KMS-11 (cell line): Measurements from ENCODE around the gene UBE2M.

Source experiments
- H2AFZ ChIP-seq: fragments of 200-600 bp; sonication (generic); 2 replicates; pipeline ENCODE4 v1.6.1; 2016; ENCODE audit warnings: antibody characterized with exemption, mixed run types, low read depth
- H3K27ac ChIP-seq: fragments of 200-600 bp; sonication (generic); 2 replicates; pipeline ENCODE4 v1.6.1; 2016; ENCODE audit warnings: mild to moderate bottlenecking, mixed run types
- H3K27me3 ChIP-seq: fragments of 200-600 bp; sonication (generic); 2 replicates; pipeline ENCODE4 v1.6.1; 2017; ENCODE audit warnings: mild to moderate bottlenecking, low read depth, mixed run types, moderate library complexity; ENCODE audit not compliant: insufficient read depth
- H3K36me3 ChIP-seq: fragments of 200-600 bp; sonication (generic); 2 replicates; pipeline ENCODE4 v1.6.1; 2017; ENCODE audit warnings: mild to moderate bottlenecking, mixed run types; ENCODE audit not compliant: insufficient read depth
- H3K4me1 ChIP-seq: fragments of 200-600 bp; sonication (generic); 2 replicates; pipeline ENCODE4 v1.6.1; 2016; ENCODE audit warnings: mild to moderate bottlenecking, low read depth, mixed run types; ENCODE audit not compliant: poor library complexity, severe bottlenecking
- H3K4me2 ChIP-seq: fragments of 200-600 bp; sonication (generic); 2 replicates; pipeline ENCODE4 v1.7.0; 2016; ENCODE audit warnings: mild to moderate bottlenecking, mixed run types
- H3K4me3 ChIP-seq: fragments of 200-600 bp; sonication (generic); IDR thresholded peaks from 2 replicates; pipeline ENCODE4 v1.6.1; 2017; ENCODE audit warnings: low read depth, low read length, mixed read lengths; ENCODE audit not compliant: insufficient read depth
- H3K79me2 ChIP-seq: fragments of 200-600 bp; sonication (generic); 2 replicates; pipeline ENCODE4 v1.6.1; 2016; ENCODE audit warnings: low read depth, mixed run types; ENCODE audit not compliant: insufficient read depth
- H3K9ac ChIP-seq: fragments of 200-600 bp; sonication (generic); 2 replicates; pipeline ENCODE4 v1.6.1; 2016; ENCODE audit warnings: mild to moderate bottlenecking, mixed run types
- H4K20me1 ChIP-seq: fragments of 200-600 bp; sonication (generic); 2 replicates; pipeline ENCODE4 v1.6.1; 2016; ENCODE audit warnings: mild to moderate bottlenecking, mixed run types; ENCODE audit not compliant: insufficient read depth
- TF ChIP-seq, protein P1 (sequence below): fragments of 200-600 bp; sonication (generic); conservative IDR thresholded peaks from 2 replicates; pipeline ENCODE4 v1.6.1; 2017; ENCODE audit warnings: low read depth, mild to moderate bottlenecking, antibody characterized with exemption, low read length, moderate library complexity, mixed read lengths

UBE2M gene

DNA sequence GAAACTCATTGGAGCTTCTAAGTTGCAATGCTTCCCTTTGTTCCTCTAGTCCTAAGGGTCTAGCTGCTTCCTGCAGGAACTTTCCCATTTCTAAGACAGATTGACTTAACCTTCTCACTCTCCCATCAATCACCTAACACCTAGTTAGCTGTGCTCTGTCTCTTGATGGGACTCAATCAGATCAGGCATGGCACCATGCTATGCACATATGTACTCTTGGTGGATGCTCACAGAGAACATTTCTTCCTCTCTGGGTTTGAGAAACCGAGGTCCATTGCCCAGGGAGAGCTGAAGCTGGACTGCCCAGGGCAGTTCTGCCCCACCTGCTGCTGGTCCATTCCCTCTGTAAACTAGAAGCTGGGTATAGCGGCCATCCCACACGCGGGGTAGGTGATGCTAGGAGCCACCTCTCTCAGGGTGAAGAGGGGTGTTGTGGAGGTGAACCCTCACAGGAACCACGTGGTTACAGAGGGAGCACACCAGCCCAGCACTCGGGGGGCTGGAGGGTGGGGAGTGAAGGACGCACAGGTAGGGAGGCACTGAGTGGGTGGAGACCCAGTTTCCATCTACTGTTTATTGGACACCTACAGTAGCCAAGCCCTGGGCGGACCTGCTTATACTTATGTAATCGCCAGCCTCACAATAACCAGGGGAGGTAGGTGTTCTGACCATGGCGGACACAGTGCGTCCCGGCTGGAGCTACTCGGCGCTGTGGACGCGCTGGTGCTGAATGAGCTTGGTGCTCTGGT lies 3.1 kb upstream of the UBE2M start:
- Histone ChIP-seq H3K79me2 (peaks cover 15% of the 10 kb centered on the region), H3K4me3 (no peak overlapping the region)

GRCh38 chr19:58560921-58561320 lies 2.5 kb upstream of the UBE2M start:
- Histone ChIP-seq H3K4me1 (peaks cover 24% of the 10 kb centered on the region), H4K20me1 (no peaks in the 10 kb centered on the region), H3K4me3 (no peak overlapping the region), H3K36me3 (no peaks in the 10 kb centered on the region), H3K79me2 (peaks cover 22% of the 10 kb centered on the region), H3K27me3 (no peaks in the 10 kb centered on the region), H2AFZ (no peak overlapping the region), H3K4me2 (no peak overlapping the region), H3K9ac (no peak overlapping the region), H3K27ac (no peak overlapping the region)
- TF ChIP-seq, protein P1, sequence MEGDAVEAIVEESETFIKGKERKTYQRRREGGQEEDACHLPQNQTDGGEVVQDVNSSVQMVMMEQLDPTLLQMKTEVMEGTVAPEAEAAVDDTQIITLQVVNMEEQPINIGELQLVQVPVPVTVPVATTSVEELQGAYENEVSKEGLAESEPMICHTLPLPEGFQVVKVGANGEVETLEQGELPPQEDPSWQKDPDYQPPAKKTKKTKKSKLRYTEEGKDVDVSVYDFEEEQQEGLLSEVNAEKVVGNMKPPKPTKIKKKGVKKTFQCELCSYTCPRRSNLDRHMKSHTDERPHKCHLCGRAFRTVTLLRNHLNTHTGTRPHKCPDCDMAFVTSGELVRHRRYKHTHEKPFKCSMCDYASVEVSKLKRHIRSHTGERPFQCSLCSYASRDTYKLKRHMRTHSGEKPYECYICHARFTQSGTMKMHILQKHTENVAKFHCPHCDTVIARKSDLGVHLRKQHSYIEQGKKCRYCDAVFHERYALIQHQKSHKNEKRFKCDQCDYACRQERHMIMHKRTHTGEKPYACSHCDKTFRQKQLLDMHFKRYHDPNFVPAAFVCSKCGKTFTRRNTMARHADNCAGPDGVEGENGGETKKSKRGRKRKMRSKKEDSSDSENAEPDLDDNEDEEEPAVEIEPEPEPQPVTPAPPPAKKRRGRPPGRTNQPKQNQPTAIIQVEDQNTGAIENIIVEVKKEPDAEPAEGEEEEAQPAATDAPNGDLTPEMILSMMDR = no peak

More for the DNA sequence above, 3.1 kb upstream of the UBE2M start:
- Histone ChIP-seq H3K27me3 (no peaks in the 10 kb centered on the region), H2AFZ (no peak overlapping the region), H3K36me3 (no peaks in the 10 kb centered on the region), H3K4me2 (no peak overlapping the region), H3K27ac (no peak overlapping the region), H4K20me1 (no peaks in the 10 kb centered on the region), H3K4me1 (peaks cover 17% of the 10 kb centered on the region), H3K9ac (no peak overlapping the region)
- TF ChIP-seq, protein P1 = no peak

- Histone ChIP-seq H4K20me1 (no peaks in the 10 kb centered on the region), H3K4me1 (peaks cover 30% of the 10 kb centered on the region), H3K36me3 (no peaks in the 10 kb centered on the region), H3K9ac (peak overlapping the region; percentile 94), H3K4me3 (no peak overlapping the region), H3K27me3 (no peaks in the 10 kb centered on the region), H3K79me2 (peaks cover 28% of the 10 kb centered on the region), H2AFZ (peak overlapping the region; percentile 60; the same call in 1 of the 2 replicates), H3K4me2 (peak overlapping the region; percentile 99), H3K27ac (peak overlapping the region; percentile 98)
- TF ChIP-seq, protein P1 = no peak
Measured at GRCh38 chr19:58560007-58560887, 1.8 kb upstream of the UBE2M start.

DNA sequence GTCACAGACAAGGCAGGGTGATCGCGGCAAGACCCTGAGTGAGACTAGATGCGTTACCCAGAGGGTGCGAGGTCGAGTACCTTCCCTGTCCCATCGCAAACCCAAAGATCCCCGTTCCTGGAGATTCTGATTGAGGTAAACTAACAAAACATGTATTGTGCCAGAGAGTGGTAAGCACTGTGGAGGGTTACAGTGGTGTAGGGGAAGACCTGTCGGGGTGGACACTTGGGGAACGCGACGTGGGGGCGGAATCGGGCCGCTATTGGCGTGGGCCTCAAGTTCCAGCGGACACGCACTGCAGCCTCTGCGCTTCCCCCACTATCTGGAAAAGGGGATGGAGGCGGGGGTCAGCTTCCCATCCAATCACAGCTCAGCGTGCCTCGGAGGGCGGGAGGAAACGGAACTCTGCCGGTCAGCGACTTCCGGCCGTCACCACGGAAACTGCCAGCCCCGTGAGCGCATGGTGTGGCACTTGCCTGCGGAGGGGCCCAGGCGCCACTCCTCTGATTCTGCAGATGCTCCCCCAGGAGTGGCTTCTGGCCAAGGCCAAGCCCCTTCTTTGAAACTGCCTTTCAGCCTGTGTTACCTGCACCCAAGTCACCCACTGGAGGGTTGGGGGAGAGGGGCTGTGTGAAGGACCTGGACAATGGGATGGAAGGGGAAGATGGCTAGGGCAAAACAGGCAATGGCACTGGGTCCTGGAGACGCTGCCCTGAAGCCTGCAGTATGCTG lies 1.0 kb upstream of the UBE2M start:
- peaks cover 29% of the 10 kb centered on the region for H3K79me2 ChIP-seq
- peak overlapping the region; percentile 94 for H3K9ac ChIP-seq
- peaks cover 31% of the 10 kb centered on the region for H3K4me1 ChIP-seq
- no peaks in the 10 kb centered on the region for H3K36me3 ChIP-seq
- peak overlapping the region; percentile 98 for H3K27ac ChIP-seq
- no peaks in the 10 kb centered on the region for H4K20me1 ChIP-seq
- H3K4me3 ChIP-seq = peak overlapping the region; percentile 51
- peak overlapping the region; percentile 99 for H3K4me2 ChIP-seq
- TF ChIP-seq, protein P1 = 0 out of 2 replicates have a peak, but pooled peaks have one; percentile 6
- H3K27me3 ChIP-seq = no peaks in the 10 kb centered on the region
- peak overlapping the region; percentile 60; the same call in 1 of the 2 replicates for H2AFZ ChIP-seq
